H9 (cell line): ENCODE data around the gene FHOD3. TPM values are rescaled to one million over a fixed set of nuclear protein-coding genes. Genes with fewer than 3 reads are reported as not detected.

Experiments
- DNase-seq: peaks from one replicate; pipeline ENCODE4 v3.0.0-alpha.2; 2017
- H2AFZ ChIP-seq: one replicate; pipeline ENCODE4 v1.6.1; 2013; ENCODE audit warnings: mild to moderate bottlenecking, low read length, control low read depth, moderate library complexity
- H2AK5ac ChIP-seq: 2 replicates; pipeline ENCODE4 v1.6.1; 2013; ENCODE audit warnings: low read length, control low read depth, mixed read lengths; ENCODE audit not compliant: insufficient read length
- H2BK120ac ChIP-seq: one replicate; pipeline ENCODE4 v1.6.1; 2013; ENCODE audit warnings: low read depth, mild to moderate bottlenecking, low read length, control low read depth, inconsistent platforms; ENCODE audit not compliant: poor library complexity, severe bottlenecking
- H2BK12ac ChIP-seq: 2 replicates; pipeline ENCODE4 v1.6.1; 2013; ENCODE audit warnings: low read length, control low read depth, mixed read lengths, low read depth; ENCODE audit not compliant: insufficient read length
- H2BK15ac ChIP-seq: 2 replicates; pipeline ENCODE4 v1.6.1; 2013; ENCODE audit warnings: low read depth, low read length, control low read depth
- H2BK20ac ChIP-seq: one replicate; pipeline ENCODE4 v1.6.1; 2013; ENCODE audit warnings: low read depth, mild to moderate bottlenecking, low read length, control low read depth, inconsistent platforms; ENCODE audit not compliant: poor library complexity, severe bottlenecking
- H2BK5ac ChIP-seq: 2 replicates; pipeline ENCODE4 v1.6.1; 2013; ENCODE audit warnings: low read length, control low read depth, mixed read lengths; ENCODE audit not compliant: insufficient read length
- H3K14ac ChIP-seq: 2 replicates; pipeline ENCODE4 v1.6.1; 2013; ENCODE audit warnings: low read length, control low read depth; ENCODE audit not compliant: insufficient read depth
- H3K18ac ChIP-seq: 2 replicates; pipeline ENCODE4 v1.6.1; 2013; ENCODE audit warnings: low read depth, mild to moderate bottlenecking, mixed read lengths, low read length, control low read depth; ENCODE audit not compliant: insufficient read length
- H3K23ac ChIP-seq: 2 replicates; pipeline ENCODE4 v1.6.1; 2013; ENCODE audit warnings: low read length, control low read depth, mixed read lengths, low read depth; ENCODE audit not compliant: insufficient read length
- H3K23me2 ChIP-seq: 2 replicates; pipeline ENCODE4 v1.6.1; 2013; ENCODE audit warnings: low read depth, mild to moderate bottlenecking, mixed read lengths, low read length, control low read depth; ENCODE audit not compliant: insufficient read length, poor library complexity, severe bottlenecking
- H3K27ac ChIP-seq: 2 replicates; pipeline ENCODE4 v1.5.1; 2013; ENCODE audit warnings: low read length, control low read depth, mixed read lengths, low read depth; ENCODE audit not compliant: insufficient read length
- H3K27me3 ChIP-seq: 2 replicates; pipeline ENCODE4 v1.6.1; 2013; ENCODE audit warnings: low read length, control low read depth, inconsistent platforms; ENCODE audit not compliant: insufficient read depth
- H3K4ac ChIP-seq: 2 replicates; pipeline ENCODE4 v1.6.1; 2013; ENCODE audit warnings: low read depth, mild to moderate bottlenecking, control low read depth, inconsistent platforms, low read length, moderate library complexity
- H3K4me1 ChIP-seq: 2 replicates; pipeline ENCODE4 v1.6.1; 2013; ENCODE audit warnings: low read length, control low read depth, inconsistent platforms; ENCODE audit not compliant: insufficient read depth
- H3K4me2 ChIP-seq: 2 replicates; pipeline ENCODE4 v1.6.1; 2013; ENCODE audit warnings: low read length, control low read depth, mixed read lengths; ENCODE audit not compliant: insufficient read length, insufficient read depth
- H3K56ac ChIP-seq: 2 replicates; pipeline ENCODE4 v1.6.1; 2013; ENCODE audit warnings: low read depth, mild to moderate bottlenecking, mixed read lengths, low read length, control low read depth; ENCODE audit not compliant: insufficient read length
- H3K79me1 ChIP-seq: 2 replicates; pipeline ENCODE4 v1.6.1; 2013; ENCODE audit warnings: low read depth, mild to moderate bottlenecking, moderate library complexity, low read length, control low read depth, inconsistent platforms; ENCODE audit not compliant: insufficient read depth, poor library complexity, severe bottlenecking
- H3K79me2 ChIP-seq: 2 replicates; pipeline ENCODE4 v1.6.1; 2013; ENCODE audit warnings: low read length, control low read depth, inconsistent platforms; ENCODE audit not compliant: insufficient read depth
- H3K9ac ChIP-seq: 2 replicates; pipeline ENCODE4 v1.6.1; 2013; ENCODE audit warnings: low read length, control low read depth, mixed read lengths; ENCODE audit not compliant: insufficient read length; ENCODE audit errors: extremely low read depth
- H3K9me3 ChIP-seq: one replicate; pipeline ENCODE4 v1.6.1; 2013; ENCODE audit warnings: low read depth, low read length, inconsistent platforms; ENCODE audit not compliant: control insufficient read depth
- H3T11ph ChIP-seq: one replicate; pipeline ENCODE4 v1.6.1; 2013; ENCODE audit warnings: mild to moderate bottlenecking, low read length, control low read depth, inconsistent platforms
- H4K20me1 ChIP-seq: one replicate; pipeline ENCODE4 v1.6.1; 2013; ENCODE audit not compliant: control insufficient read depth, insufficient read length, insufficient read depth
- H4K5ac ChIP-seq: 2 replicates; pipeline ENCODE4 v1.6.1; 2013; ENCODE audit warnings: low read depth, mild to moderate bottlenecking, mixed read lengths, low read length, control low read depth; ENCODE audit not compliant: insufficient read length
- H4K8ac ChIP-seq: replicated peaks from 2 replicates; pipeline ENCODE4 v1.6.1; 2013; ENCODE audit warnings: low read length, control low read depth, mixed read lengths, low read depth; ENCODE audit not compliant: insufficient read length
- H4K91ac ChIP-seq: 2 replicates; pipeline ENCODE4 v1.6.1; 2013; ENCODE audit warnings: low read depth, mild to moderate bottlenecking, moderate library complexity, mixed read lengths, low read length, control low read depth; ENCODE audit not compliant: insufficient read length
- H3K27ac Mint-ChIP-seq, 3 experiments: 2 replicates in 2 of 3; 3 replicates in 1 of 3; pipeline ENCODE4 v1.8.0; 2020 to 2021; ENCODE audit warnings: mixed read lengths in 3 of 3, mild to moderate bottlenecking in 1 of 3, moderate library complexity in 1 of 3
- H3K27me3 Mint-ChIP-seq: 2 replicates; pipeline ENCODE4 v1.8.0; 2021; ENCODE audit warnings: low read depth, mild to moderate bottlenecking, moderate library complexity, mixed read lengths
- H3K36me3 Mint-ChIP-seq, 3 experiments: 2 replicates in 2 of 3; 3 replicates in 1 of 3; pipeline ENCODE4 v1.8.0; 2020 to 2021; ENCODE audit warnings: low read depth in 3 of 3, mixed read lengths in 3 of 3; ENCODE audit not compliant: insufficient read depth in 1 of 3
- H3K4me1 Mint-ChIP-seq, 2 experiments: 2 replicates each; pipeline ENCODE4 v1.8.0; 2020; ENCODE audit warnings: mixed read lengths in 2 of 2
- H3K4me3 Mint-ChIP-seq, 2 experiments: 2 replicates in 1 of 2; 3 replicates in 1 of 2; pipeline ENCODE4 v1.8.0; 2020 to 2021; ENCODE audit warnings: mild to moderate bottlenecking in 2 of 2, mixed read lengths in 2 of 2, moderate library complexity in 1 of 2
- H3K9me3 Mint-ChIP-seq, 2 experiments: 2 replicates in 1 of 2; 3 replicates in 1 of 2; pipeline ENCODE4 v1.8.0; 2020; ENCODE audit warnings: mild to moderate bottlenecking in 2 of 2, mixed read lengths in 2 of 2, moderate library complexity in 1 of 2
- CTCF ChIP-seq: fragments of 200-600 bp; sonication (generic); conservative IDR thresholded peaks from 3 replicates; pipeline ENCODE4 v1.8.0; 2021; ENCODE audit warnings: antibody characterized with exemption, mild to moderate bottlenecking
- WGBS: extraction: QIAGEN DNeasy Blood & Tissue Kit; methylation state at CpG from one replicate; pipeline ENCODE4 v1.1.7; 2013; ENCODE audit warnings: missing lambda C conversion rate, low lambda C conversion rate, mixed read lengths; ENCODE audit not compliant: insufficient read length; ENCODE audit errors: extremely low coverage; 5-methylcytosine and 5-hydroxymethylcytosine counted together
- total RNA-seq: library from RNA; stranded (reverse); gene quantifications from 2 replicates; pipeline ENCODE4 v1.2.1, GENCODE V29; 2021

The FHOD3 gene
- total RNA-seq, 1 experiment from 2014 or later = 8.0 TPM

GRCh38 chr18:36564841-36565240 lies 267.3 kb downstream of the FHOD3 start:
- H4K8ac ChIP-seq = no peak overlapping the region
- no peaks in the 10 kb centered on the region for H3K9me3 ChIP-seq
- H4K20me1 ChIP-seq = no peaks in the 10 kb centered on the region
- H4K91ac ChIP-seq = no peak overlapping the region
- H4K5ac ChIP-seq = no peak overlapping the region
- H3K4me2 ChIP-seq = no peak overlapping the region
- no peak overlapping the region for H2BK12ac ChIP-seq
- no peak overlapping the region for H2BK15ac ChIP-seq
- no peaks in the 10 kb centered on the region for H3K27me3 ChIP-seq
- no CpG with 5 or more reads among the region's 2 CpGs for WGBS
- H3K36me3 Mint-ChIP-seq = no peaks in the 10 kb centered on the region
- no peaks in the 10 kb centered on the region for H3K79me2 ChIP-seq
- H3K4me1 Mint-ChIP-seq = peaks cover 47 to 50% of the 10 kb centered on the region in 2 experiments
- peak overlapping the region in 1 of 3 experiments; percentile 45; a peak in 2 of 7 replicates for H3K27ac Mint-ChIP-seq
- no peak overlapping the region for H3K14ac ChIP-seq
- peaks cover 9% of the 10 kb centered on the region; the same call in 1 of the 2 replicates for H3K4me1 ChIP-seq
- no peak overlapping the region for H3K27ac ChIP-seq
- no peak overlapping the region for H3K4ac ChIP-seq
- H2BK5ac ChIP-seq = no peak overlapping the region
- no peak overlapping the region for H2BK20ac ChIP-seq
- H2AFZ ChIP-seq = no peak overlapping the region
- H3T11ph ChIP-seq = no peak overlapping the region
- no peaks in the 10 kb centered on the region for H3K79me1 ChIP-seq
- no peaks in the 10 kb centered on the region for H3K9me3 Mint-ChIP-seq
- no peak overlapping the region for H3K56ac ChIP-seq
- H3K23ac ChIP-seq = no peak overlapping the region
- TF ChIP-seq CTCF = no peak
- no peak overlapping the region for H3K9ac ChIP-seq
- no peak for DNase-seq
- H3K23me2 ChIP-seq = no peaks in the 10 kb centered on the region
- H3K4me3 Mint-ChIP-seq = no peak overlapping the region
- H2BK120ac ChIP-seq = no peak overlapping the region
- no peak overlapping the region for H2AK5ac ChIP-seq
- H3K27me3 Mint-ChIP-seq = no peaks in the 10 kb centered on the region
- no peak overlapping the region for H3K18ac ChIP-seq
